ENCODE data around the gene PARG.

The PARG gene

DNA sequence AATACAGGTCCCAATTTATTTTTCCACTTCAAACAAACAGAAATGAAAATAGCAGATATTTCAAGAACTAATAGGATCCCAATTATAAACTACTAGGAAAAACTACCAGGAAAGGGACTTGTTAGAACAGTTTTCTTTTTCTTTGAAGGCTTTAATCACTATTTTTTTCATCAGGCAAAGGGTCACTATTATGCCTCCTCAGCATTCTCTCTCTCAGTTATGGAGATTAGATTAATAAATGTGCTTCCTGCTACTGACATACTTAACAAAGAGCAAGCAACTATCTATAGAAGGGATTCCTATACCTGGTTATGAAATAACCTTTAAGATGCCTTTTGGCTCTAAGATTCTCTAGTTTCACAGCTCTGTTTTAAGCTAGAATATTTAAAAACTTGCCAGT, 108.7 kb downstream of the PARG start:
- no peak for TF ChIP-seq PPARA (CRISPR knock-in tag; IDR thresholded peaks at IDR 0.05; ENCODE audit: borderline replicate concordance)
- TF ChIP-seq ZNF70 (CRISPR knock-in tag; IDR thresholded peaks at IDR 0.05): no peak
- TF ChIP-seq, protein P1, sequence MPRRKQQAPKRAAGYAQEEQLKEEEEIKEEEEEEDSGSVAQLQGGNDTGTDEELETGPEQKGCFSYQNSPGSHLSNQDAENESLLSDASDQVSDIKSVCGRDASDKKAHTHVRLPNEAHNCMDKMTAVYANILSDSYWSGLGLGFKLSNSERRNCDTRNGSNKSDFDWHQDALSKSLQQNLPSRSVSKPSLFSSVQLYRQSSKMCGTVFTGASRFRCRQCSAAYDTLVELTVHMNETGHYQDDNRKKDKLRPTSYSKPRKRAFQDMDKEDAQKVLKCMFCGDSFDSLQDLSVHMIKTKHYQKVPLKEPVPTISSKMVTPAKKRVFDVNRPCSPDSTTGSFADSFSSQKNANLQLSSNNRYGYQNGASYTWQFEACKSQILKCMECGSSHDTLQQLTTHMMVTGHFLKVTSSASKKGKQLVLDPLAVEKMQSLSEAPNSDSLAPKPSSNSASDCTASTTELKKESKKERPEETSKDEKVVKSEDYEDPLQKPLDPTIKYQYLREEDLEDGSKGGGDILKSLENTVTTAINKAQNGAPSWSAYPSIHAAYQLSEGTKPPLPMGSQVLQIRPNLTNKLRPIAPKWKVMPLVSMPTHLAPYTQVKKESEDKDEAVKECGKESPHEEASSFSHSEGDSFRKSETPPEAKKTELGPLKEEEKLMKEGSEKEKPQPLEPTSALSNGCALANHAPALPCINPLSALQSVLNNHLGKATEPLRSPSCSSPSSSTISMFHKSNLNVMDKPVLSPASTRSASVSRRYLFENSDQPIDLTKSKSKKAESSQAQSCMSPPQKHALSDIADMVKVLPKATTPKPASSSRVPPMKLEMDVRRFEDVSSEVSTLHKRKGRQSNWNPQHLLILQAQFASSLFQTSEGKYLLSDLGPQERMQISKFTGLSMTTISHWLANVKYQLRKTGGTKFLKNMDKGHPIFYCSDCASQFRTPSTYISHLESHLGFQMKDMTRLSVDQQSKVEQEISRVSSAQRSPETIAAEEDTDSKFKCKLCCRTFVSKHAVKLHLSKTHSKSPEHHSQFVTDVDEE (CRISPR knock-in tag; IDR thresholded peaks at IDR 0.05): no peak
- TF ChIP-seq RARB (CRISPR knock-in tag; IDR thresholded peaks at IDR 0.05): no peak
- TF ChIP-seq, protein P2, sequence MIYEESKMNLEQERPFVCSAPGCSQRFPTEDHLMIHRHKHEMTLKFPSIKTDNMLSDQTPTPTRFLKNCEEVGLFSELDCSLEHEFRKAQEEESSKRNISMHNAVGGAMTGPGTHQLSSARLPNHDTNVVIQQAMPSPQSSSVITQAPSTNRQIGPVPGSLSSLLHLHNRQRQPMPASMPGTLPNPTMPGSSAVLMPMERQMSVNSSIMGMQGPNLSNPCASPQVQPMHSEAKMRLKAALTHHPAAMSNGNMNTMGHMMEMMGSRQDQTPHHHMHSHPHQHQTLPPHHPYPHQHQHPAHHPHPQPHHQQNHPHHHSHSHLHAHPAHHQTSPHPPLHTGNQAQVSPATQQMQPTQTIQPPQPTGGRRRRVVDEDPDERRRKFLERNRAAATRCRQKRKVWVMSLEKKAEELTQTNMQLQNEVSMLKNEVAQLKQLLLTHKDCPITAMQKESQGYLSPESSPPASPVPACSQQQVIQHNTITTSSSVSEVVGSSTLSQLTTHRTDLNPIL (CRISPR knock-in tag; IDR thresholded peaks at IDR 0.05; ENCODE audit: low read depth): no peak
- no peak for TF ChIP-seq ZNF565 (CRISPR knock-in tag; conservative IDR thresholded peaks at IDR 0.05; ENCODE audit: low read depth)
- TF ChIP-seq ZC3H10 (CRISPR knock-in tag; IDR thresholded peaks at IDR 0.05): no peak
- no peak for TF ChIP-seq ISL1 (CRISPR knock-in tag; IDR thresholded peaks at IDR 0.05)
- TF ChIP-seq, protein P3, sequence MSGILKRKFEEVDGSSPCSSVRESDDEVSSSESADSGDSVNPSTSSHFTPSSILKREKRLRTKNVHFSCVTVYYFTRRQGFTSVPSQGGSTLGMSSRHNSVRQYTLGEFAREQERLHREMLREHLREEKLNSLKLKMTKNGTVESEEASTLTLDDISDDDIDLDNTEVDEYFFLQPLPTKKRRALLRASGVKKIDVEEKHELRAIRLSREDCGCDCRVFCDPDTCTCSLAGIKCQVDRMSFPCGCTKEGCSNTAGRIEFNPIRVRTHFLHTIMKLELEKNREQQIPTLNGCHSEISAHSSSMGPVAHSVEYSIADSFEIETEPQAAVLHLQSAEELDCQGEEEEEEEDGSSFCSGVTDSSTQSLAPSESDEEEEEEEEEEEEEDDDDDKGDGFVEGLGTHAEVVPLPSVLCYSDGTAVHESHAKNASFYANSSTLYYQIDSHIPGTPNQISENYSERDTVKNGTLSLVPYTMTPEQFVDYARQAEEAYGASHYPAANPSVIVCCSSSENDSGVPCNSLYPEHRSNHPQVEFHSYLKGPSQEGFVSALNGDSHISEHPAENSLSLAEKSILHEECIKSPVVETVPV (CRISPR knock-in tag; IDR thresholded peaks at IDR 0.05): no peak
- TF ChIP-seq CSDC2 (CRISPR knock-in tag; IDR thresholded peaks at IDR 0.05): no peak
- TF ChIP-seq SNAI2 (CRISPR knock-in tag; IDR thresholded peaks at IDR 0.05): no peak
- TF ChIP-seq, protein P4, sequence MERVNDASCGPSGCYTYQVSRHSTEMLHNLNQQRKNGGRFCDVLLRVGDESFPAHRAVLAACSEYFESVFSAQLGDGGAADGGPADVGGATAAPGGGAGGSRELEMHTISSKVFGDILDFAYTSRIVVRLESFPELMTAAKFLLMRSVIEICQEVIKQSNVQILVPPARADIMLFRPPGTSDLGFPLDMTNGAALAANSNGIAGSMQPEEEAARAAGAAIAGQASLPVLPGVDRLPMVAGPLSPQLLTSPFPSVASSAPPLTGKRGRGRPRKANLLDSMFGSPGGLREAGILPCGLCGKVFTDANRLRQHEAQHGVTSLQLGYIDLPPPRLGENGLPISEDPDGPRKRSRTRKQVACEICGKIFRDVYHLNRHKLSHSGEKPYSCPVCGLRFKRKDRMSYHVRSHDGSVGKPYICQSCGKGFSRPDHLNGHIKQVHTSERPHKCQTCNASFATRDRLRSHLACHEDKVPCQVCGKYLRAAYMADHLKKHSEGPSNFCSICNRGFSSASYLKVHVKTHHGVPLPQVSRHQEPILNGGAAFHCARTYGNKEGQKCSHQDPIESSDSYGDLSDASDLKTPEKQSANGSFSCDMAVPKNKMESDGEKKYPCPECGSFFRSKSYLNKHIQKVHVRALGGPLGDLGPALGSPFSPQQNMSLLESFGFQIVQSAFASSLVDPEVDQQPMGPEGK (CRISPR knock-in tag; IDR thresholded peaks at IDR 0.05; ENCODE audit: borderline replicate concordance): no peak
- TF ChIP-seq ZNF8 (CRISPR knock-in tag; IDR thresholded peaks at IDR 0.05): no peak
- TF ChIP-seq ZFP3 (CRISPR knock-in tag; IDR thresholded peaks at IDR 0.05): no peak
- TF ChIP-seq, protein P5, sequence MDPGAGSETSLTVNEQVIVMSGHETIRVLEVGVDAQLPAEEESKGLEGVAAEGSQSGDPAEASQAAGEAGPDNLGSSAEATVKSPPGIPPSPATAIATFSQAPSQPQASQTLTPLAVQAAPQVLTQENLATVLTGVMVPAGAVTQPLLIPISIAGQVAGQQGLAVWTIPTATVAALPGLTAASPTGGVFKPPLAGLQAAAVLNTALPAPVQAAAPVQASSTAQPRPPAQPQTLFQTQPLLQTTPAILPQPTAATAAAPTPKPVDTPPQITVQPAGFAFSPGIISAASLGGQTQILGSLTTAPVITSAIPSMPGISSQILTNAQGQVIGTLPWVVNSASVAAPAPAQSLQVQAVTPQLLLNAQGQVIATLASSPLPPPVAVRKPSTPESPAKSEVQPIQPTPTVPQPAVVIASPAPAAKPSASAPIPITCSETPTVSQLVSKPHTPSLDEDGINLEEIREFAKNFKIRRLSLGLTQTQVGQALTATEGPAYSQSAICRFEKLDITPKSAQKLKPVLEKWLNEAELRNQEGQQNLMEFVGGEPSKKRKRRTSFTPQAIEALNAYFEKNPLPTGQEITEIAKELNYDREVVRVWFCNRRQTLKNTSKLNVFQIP (CRISPR knock-in tag; IDR thresholded peaks at IDR 0.05; ENCODE audit: borderline replicate concordance, low read depth): no peak
- no peak for TF ChIP-seq ESRRG (CRISPR knock-in tag; IDR thresholded peaks at IDR 0.05)
- TF ChIP-seq BACH2 (CRISPR knock-in tag; IDR thresholded peaks at IDR 0.05; ENCODE audit: borderline replicate concordance): no peak
- TF ChIP-seq TCF4 (CRISPR knock-in tag; IDR thresholded peaks at IDR 0.05; ENCODE audit: borderline replicate concordance): no peak
- TF ChIP-seq OSR1 (CRISPR knock-in tag; IDR thresholded peaks at IDR 0.05): no peak
- TF ChIP-seq ARNTL (CRISPR knock-in tag; IDR thresholded peaks at IDR 0.05; ENCODE audit: borderline replicate concordance, low read depth): no peak
- ATAC-seq: no peak

DNA sequence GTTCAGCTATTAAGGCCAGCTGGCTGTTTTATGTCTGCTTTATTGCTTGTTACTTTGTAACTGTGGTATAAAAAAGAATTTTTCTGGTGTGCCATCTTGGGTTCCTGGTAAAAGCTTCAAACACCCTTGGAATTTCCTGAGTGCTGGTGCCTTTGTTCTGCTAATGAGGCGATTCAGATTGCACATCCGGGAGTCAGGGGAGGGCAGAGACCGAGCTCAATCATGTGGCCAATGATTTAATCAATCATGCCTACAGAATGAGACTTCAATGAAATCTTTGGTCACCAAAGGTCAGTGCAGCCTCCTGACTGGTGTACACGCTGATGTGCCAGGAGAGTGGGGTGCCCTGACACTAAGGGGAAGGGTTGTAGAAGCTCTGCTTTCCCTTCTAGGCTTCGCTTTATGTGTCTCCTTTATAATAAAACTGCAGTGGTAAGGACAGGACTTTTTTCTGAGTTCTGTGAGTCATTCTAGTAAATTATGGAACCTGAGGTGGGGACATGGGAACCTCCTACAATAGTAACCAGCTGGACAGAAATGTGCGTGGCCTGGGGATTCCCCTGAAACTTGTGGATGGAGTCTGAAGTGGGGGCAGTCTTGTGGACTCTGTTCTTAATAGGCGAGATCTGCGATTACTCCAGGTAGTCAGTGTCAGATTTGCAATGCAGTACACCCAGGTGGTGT, 110.3 kb downstream of the PARG start:
- TF ChIP-seq ISL1 (CRISPR knock-in tag; IDR thresholded peaks at IDR 0.05) (0 out of 2 replicates have a peak, but pooled peaks have one; percentile 15), SNAI2 (CRISPR knock-in tag; IDR thresholded peaks at IDR 0.05) (no peak)
- peak; percentile 76 for ATAC-seq

DNA sequence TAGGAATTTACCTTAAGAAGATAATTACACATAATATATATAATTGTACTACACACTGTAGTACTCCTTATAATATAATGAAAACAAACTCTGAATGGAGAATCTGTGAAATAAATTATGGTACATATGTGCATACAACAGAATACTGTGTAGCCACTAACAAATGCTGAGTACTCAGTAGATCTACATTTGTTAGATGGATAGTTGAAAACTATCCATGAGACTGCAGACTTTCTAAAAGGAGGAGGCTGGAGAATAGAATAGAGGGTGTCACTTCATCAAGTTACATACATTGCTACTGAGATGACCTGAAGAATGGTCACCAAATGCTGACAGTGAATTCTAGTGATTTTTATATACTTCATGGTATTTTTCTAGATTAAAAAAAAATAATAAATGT, 111.0 kb downstream of the PARG start:
- ATAC-seq: peak; percentile 69
- TF ChIP-seq OSR1 (CRISPR knock-in tag; IDR thresholded peaks at IDR 0.05) (no peak), ESRRG (CRISPR knock-in tag; IDR thresholded peaks at IDR 0.05) (no peak), ZFP3 (CRISPR knock-in tag; IDR thresholded peaks at IDR 0.05) (no peak), ARNTL (CRISPR knock-in tag; IDR thresholded peaks at IDR 0.05; ENCODE audit: borderline replicate concordance, low read depth) (no peak), TOX (CRISPR knock-in tag; IDR thresholded peaks at IDR 0.05; ENCODE audit: borderline replicate concordance) (no peak), SNAI2 (CRISPR knock-in tag; IDR thresholded peaks at IDR 0.05) (no peak), ZC3H10 (CRISPR knock-in tag; IDR thresholded peaks at IDR 0.05) (no peak), ZNF70 (CRISPR knock-in tag; IDR thresholded peaks at IDR 0.05) (no peak)
- TF ChIP-seq, protein P4 (CRISPR knock-in tag; IDR thresholded peaks at IDR 0.05; ENCODE audit: borderline replicate concordance): no peak
- TF ChIP-seq, protein P5 (CRISPR knock-in tag; IDR thresholded peaks at IDR 0.05; ENCODE audit: borderline replicate concordance, low read depth): no peak
- TF ChIP-seq, protein P2 (CRISPR knock-in tag; IDR thresholded peaks at IDR 0.05; ENCODE audit: low read depth): no peak

Measured in SK-N-SH treated with all-trans-retinoic acid at 6 μM for 48 hours (cell line).